Smooth muscle cell (in vitro differentiated cells): ENCODE data around the gene MOB3B. TPM values are rescaled to one million over a fixed set of nuclear protein-coding genes. Genes with fewer than 3 reads are reported as not detected.
A peak's percentile ranks its signal among the peaks of the same experiment; 100 is the strongest.

Experiments used
- DNase-seq: peaks from one replicate; lab custom pipeline; 2025; ENCODE audit not compliant: unreplicated experiment; lab: John Stamatoyannopoulos, UW
- H2AFZ ChIP-seq: fragments of 200-600 bp; sonication (generic); 2 replicates; pipeline ENCODE4 v1.6.0; 2016; ENCODE audit warnings: antibody characterized with exemption, low read depth, mild to moderate bottlenecking
- H3F3A ChIP-seq: fragments of 200-600 bp; sonication (generic); 2 replicates; pipeline ENCODE4 v1.6.0; 2017; ENCODE audit warnings: antibody characterized with exemption, low read depth
- H3K27ac ChIP-seq: fragments of 200-600 bp; sonication (generic); 2 replicates; pipeline ENCODE4 v1.5.1; 2016; ENCODE audit warnings: low read depth, mild to moderate bottlenecking
- H3K27me3 ChIP-seq: fragments of 200-600 bp; sonication (generic); 2 replicates; pipeline ENCODE4 v1.6.1; 2016; ENCODE audit warnings: low read depth, mild to moderate bottlenecking
- H3K36me3 ChIP-seq: fragments of 200-600 bp; sonication (generic); 2 replicates; pipeline ENCODE4 v1.5.1; 2016; ENCODE audit warnings: low read depth
- H3K4me1 ChIP-seq: fragments of 200-600 bp; sonication (generic); 2 replicates; pipeline ENCODE4 v1.5.1; 2016; ENCODE audit warnings: low read depth
- H3K4me2 ChIP-seq: fragments of 200-600 bp; sonication (generic); 2 replicates; pipeline ENCODE4 v1.6.0; 2016; ENCODE audit warnings: mild to moderate bottlenecking
- H3K4me3 ChIP-seq: fragments of 200-600 bp; sonication (generic); 2 replicates; pipeline ENCODE4 v1.5.1; 2016; ENCODE audit warnings: mild to moderate bottlenecking
- H3K79me2 ChIP-seq: fragments of 200-600 bp; sonication (generic); 2 replicates; pipeline ENCODE4 v1.6.0; 2016; ENCODE audit warnings: low read depth, mild to moderate bottlenecking
- H3K9ac ChIP-seq: fragments of 200-600 bp; sonication (generic); 2 replicates; pipeline ENCODE4 v1.6.0; 2016; ENCODE audit warnings: low read depth
- H3K9me3 ChIP-seq: fragments of 200-600 bp; sonication (generic); replicated peaks from 2 replicates; pipeline ENCODE4 v1.5.1; 2016; ENCODE audit warnings: low read depth
- H4K20me1 ChIP-seq: fragments of 200-600 bp; sonication (generic); 2 replicates; pipeline ENCODE4 v1.6.0; 2016; ENCODE audit warnings: low read depth
- CTCF ChIP-seq: fragments of 200-600 bp; sonication (generic); IDR thresholded peaks from 2 replicates; pipeline ENCODE4 v1.5.1; 2017; ENCODE audit warnings: borderline replicate concordance, mild to moderate bottlenecking, antibody characterized with exemption; ENCODE audit not compliant: insufficient read depth, poor library complexity, severe bottlenecking
- WGBS: methylation state at CpG from one replicate; pipeline ENCODE4 v1.1.7; 2016; ENCODE audit warnings: low lambda C conversion rate; 5-methylcytosine and 5-hydroxymethylcytosine counted together
- polyA plus RNA-seq: library from polyadenylated mRNA; unstranded; fragments of >200 nt; fragmentation: Nextera tagmentation; extraction: Ambion mirVana; gene quantifications from 2 replicates; pipeline ENCODE4 v1.2.1, GENCODE V29; 2016
- total RNA-seq: library from RNA; depleted of rRNA; stranded (reverse); fragments of >200 nt; gene quantifications from 2 replicates; pipeline ENCODE4 v1.2.3, GENCODE V29; 2014

MOB3B gene
- total and polyA plus RNA-seq, 2 experiments from 2014 or later, result 1.7 to 5.8 TPM

- H3F3A ChIP-seq, result no peaks in the 10 kb centered on the region
- 90% methylated on average over 8 of the region's 8 CpGs for WGBS
Observed at GRCh38 chr9:27379311-27380251, 150.0 kb downstream of the MOB3B start.

GRCh38 chr9:27377811-27378456, 151.7 kb downstream of the MOB3B start:
- 83% methylated on average over 1 of the region's 1 CpG for WGBS
- H3K79me2 ChIP-seq, result no peaks in the 10 kb centered on the region

More at GRCh38 chr9:27379311-27380251, 150.0 kb downstream of the MOB3B start:
- Histone ChIP-seq H2AFZ (no peak overlapping the region), H3K9ac (no peak overlapping the region), H3K4me3 (peak overlapping the region; percentile 6), H3K79me2 (no peaks in the 10 kb centered on the region), H4K20me1 (no peaks in the 10 kb centered on the region), H3K36me3 (no peaks in the 10 kb centered on the region), H3K27ac (no peak overlapping the region), H3K4me1 (no peaks in the 10 kb centered on the region), H3K27me3 (peaks cover 7% of the 10 kb centered on the region), H3K9me3 (no peaks in the 10 kb centered on the region), H3K4me2 (no peak overlapping the region)
- DNase-seq, result no peak
- no peak for TF ChIP-seq CTCF

GRCh38 chr9:27377147-27377807, 152.3 kb downstream of the MOB3B start:
- H4K20me1 ChIP-seq, result no peaks in the 10 kb centered on the region
- H3K27ac ChIP-seq, result no peak overlapping the region
- no peak overlapping the region for H2AFZ ChIP-seq
- H3K4me3 ChIP-seq, result no peak overlapping the region
- H3K27me3 ChIP-seq, result peaks cover 6% of the 10 kb centered on the region
- no peak overlapping the region for H3K4me2 ChIP-seq
- H3K9ac ChIP-seq, result no peak overlapping the region
- no peaks in the 10 kb centered on the region for H3F3A ChIP-seq
- H3K79me2 ChIP-seq, result no peaks in the 10 kb centered on the region
- H3K9me3 ChIP-seq, result no peaks in the 10 kb centered on the region
- DNase-seq, result no peak
- WGBS, result 68% methylated on average over 8 of the region's 8 CpGs
- no peaks in the 10 kb centered on the region for H3K36me3 ChIP-seq
- no peaks in the 10 kb centered on the region for H3K4me1 ChIP-seq
- no peak for TF ChIP-seq CTCF

More at GRCh38 chr9:27377811-27378456, 151.7 kb downstream of the MOB3B start:
- TF ChIP-seq CTCF, result no peak
- no peak for DNase-seq
- no peaks in the 10 kb centered on the region for H3K9me3 ChIP-seq
- H3K4me3 ChIP-seq, result no peak overlapping the region
- no peaks in the 10 kb centered on the region for H3K36me3 ChIP-seq
- H3K4me2 ChIP-seq, result no peak overlapping the region
- H3K9ac ChIP-seq, result no peak overlapping the region
- H3F3A ChIP-seq, result no peaks in the 10 kb centered on the region
- no peaks in the 10 kb centered on the region for H4K20me1 ChIP-seq
- peaks cover 6% of the 10 kb centered on the region for H3K27me3 ChIP-seq
- H2AFZ ChIP-seq, result no peak overlapping the region
- H3K4me1 ChIP-seq, result no peaks in the 10 kb centered on the region
- no peak overlapping the region for H3K27ac ChIP-seq
